ENCODE measurements around the gene ACACA.
A peak's percentile ranks its signal among the peaks of the same experiment; 100 is the strongest.
"Not testable (repeated sequence)": the region's sequence is repeated elsewhere in the genome, so short reads cannot be mapped to it uniquely, and the experiment has no call there.

ACACA gene

DNA sequence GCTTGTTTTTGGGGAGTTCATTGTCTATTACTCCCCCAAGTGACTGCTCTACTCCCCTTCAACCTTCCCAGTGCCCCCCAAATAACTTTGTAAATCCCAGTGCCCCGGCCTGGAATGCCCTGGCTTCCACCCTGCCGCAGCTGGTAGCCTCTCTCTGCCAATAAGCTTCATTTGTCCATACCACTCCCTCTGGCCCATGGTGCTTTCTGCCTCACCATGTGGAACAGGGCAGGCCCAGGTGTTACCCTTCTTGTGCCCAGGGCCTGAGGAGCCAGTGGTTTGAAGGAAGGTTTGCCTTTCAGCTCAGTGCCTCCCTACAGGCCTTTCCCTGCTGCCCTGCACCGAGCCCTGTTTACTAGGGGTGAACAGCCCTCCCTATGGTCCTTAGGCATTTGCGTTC is 323.7 kb downstream of the ACACA start:
- no peak overlapping the region for H3K4me3 ChIP-seq (replicated peaks in 1 of 2; ENCODE audit: low read depth in 2 of 2, low read length in 2 of 2)
- DNase-seq (ENCODE audit: low read depth in 2 of 2), result no peak
- no peak for TF ChIP-seq CTCF (IDR thresholded peaks at IDR 0.05; ENCODE audit: low read depth, low read length)

- no peak for DNase-seq (ENCODE audit: low read depth in 2 of 2)
- H3K4me3 ChIP-seq (replicated peaks in 1 of 2; ENCODE audit: low read depth in 2 of 2, low read length in 2 of 2), result no peak overlapping the region
- TF ChIP-seq CTCF (IDR thresholded peaks at IDR 0.05; ENCODE audit: low read depth, low read length), result no peak
These were observed 324.2 kb downstream of the ACACA start for GRCh38 chr17:37082311-37082860.

DNA sequence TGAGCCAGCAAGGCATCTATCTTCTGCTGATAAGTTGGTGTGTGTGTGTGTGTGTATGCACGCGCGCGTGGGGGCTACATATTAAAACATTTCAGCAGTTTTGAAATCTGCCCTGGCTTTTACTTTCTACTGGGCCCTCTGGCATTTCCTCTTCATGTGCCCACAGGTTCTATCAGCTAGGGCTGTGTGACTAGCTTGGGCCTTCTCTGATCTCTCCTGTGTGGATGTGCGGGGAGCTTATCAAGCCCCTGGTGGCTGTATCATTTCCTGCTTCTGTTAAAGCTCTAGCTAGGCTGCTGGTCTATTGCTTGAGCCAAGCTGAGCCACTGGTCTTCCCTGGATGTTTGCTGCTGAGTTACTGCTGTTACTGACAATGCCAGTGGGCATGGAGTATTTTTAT is 325.3 kb downstream of the ACACA start:
- no peak overlapping the region for H3K4me3 ChIP-seq (replicated peaks in 1 of 2; ENCODE audit: low read depth in 2 of 2, low read length in 2 of 2)
- TF ChIP-seq CTCF (IDR thresholded peaks at IDR 0.05; ENCODE audit: low read depth, low read length), result no peak
- peak; percentile 28 to 62 for DNase-seq (ENCODE audit: low read depth in 2 of 2)

- TF ChIP-seq CTCF (IDR thresholded peaks at IDR 0.05; ENCODE audit: low read depth, low read length), result no peak
- no peak overlapping the region for H3K4me3 ChIP-seq (replicated peaks in 1 of 2; ENCODE audit: low read depth in 2 of 2, low read length in 2 of 2)
- peak; percentile 60 to 85 for DNase-seq (ENCODE audit: low read depth in 2 of 2)
These were observed 326.9 kb downstream of the ACACA start for GRCh38 chr17:37079735-37080134.

GRCh38 chr17:37079065-37079708 is 327.4 kb downstream of the ACACA start:
- no peak for DNase-seq (ENCODE audit: low read depth in 2 of 2)
- no peak for TF ChIP-seq CTCF (IDR thresholded peaks at IDR 0.05; ENCODE audit: low read depth, low read length)

GRCh38 chr17:37073464-37073863 is 333.2 kb downstream of the ACACA start:
- not testable (repeated sequence) for H3K4me3 ChIP-seq (replicated peaks in 1 of 2; ENCODE audit: low read depth in 2 of 2, low read length in 2 of 2); DNase-seq (ENCODE audit: low read depth in 2 of 2)

More at GRCh38 chr17:37079065-37079708, 327.4 kb downstream of the ACACA start:
- H3K4me3 ChIP-seq (replicated peaks in 1 of 2; ENCODE audit: low read depth in 2 of 2, low read length in 2 of 2), result no peak overlapping the region

GRCh38 chr17:37069087-37069486 is 337.5 kb downstream of the ACACA start:
- no peak for TF ChIP-seq CTCF (IDR thresholded peaks at IDR 0.05; ENCODE audit: low read depth, low read length)
- DNase-seq (ENCODE audit: low read depth in 2 of 2), result no peak
- no peak overlapping the region for H3K4me3 ChIP-seq (replicated peaks in 1 of 2; ENCODE audit: low read depth in 2 of 2, low read length in 2 of 2)

Data from cardiac fibroblast (primary cell).